ENCODE measurements around the gene TNF.

TNF gene

DNA sequence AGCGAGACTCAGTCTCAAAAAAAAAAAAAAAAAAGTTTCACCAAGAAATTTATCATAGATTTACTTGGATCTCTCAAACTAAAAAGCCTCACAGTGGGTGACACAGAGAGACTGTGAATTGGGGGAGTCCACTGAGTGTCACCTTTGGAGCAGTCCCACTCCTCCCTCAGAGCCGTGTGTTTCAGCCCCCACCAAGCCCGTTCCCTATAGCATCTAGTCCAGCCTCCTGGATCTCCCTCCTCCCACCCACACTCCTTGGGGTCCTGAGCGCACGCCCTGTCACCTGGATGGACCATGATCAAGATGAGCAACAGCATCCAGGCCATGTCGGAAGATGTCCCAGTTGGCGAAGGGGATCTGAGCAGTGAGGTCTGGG lies 17.0 kb downstream of the TNF start:
- no peak for DNase-seq

GRCh38 chr6:31597006-31597405 lies 21.6 kb downstream of the TNF start:
- peak; percentile 13 for DNase-seq

DNA sequence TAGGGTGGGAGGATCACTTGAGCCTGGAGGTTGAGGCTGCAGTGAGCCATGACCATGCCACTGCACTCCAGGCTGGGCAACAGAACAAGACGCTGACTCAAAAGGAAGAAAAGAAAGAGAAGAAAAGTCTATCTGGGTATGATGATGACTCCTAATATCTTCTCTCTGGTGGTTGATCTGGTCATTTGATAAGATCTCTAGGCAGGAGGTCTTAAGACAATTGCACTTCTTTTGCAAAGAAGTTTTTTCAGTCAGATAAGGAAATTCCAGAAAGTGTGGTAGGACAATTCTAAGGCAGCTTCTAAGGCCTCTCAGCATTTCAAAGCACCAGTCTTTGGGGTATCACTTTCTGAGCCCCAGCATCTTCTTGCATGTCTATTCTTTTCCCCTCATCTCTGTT lies 32.0 kb downstream of the TNF start:
- DNase-seq: no peak

- peak; percentile 75 for DNase-seq
These were observed 34.4 kb downstream of the TNF start for GRCh38 chr6:31609519-31610406.

- DNase-seq: no peak
These were observed 35.6 kb downstream of the TNF start for GRCh38 chr6:31610968-31611367.

DNA sequence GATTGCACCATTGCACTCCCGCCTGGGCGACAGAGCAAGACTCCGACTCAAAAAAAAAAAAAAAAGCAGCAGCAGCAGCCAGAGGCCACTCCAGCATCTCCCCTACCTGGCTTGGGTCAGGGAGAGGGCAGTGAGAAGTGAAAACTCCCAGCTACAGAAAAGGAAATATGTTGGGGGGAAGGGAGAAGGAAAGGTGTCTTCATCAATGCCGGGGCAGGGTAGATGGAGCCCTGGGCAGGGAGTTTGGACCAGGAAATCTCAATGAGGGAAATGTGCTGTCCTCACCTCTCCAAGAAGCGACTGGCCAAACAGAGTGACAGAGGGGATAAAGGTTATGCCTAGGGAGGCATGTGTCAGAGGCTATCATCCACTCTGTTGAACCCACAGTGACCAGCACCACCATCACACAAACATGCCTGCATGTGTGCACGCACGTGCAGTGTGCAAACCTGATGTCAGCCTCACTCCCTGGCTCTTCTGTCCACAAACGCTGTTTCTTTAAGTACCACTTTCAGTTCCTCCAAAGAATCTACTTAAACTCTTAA lies 38.8 kb downstream of the TNF start:
- DNase-seq: no peak

DNA sequence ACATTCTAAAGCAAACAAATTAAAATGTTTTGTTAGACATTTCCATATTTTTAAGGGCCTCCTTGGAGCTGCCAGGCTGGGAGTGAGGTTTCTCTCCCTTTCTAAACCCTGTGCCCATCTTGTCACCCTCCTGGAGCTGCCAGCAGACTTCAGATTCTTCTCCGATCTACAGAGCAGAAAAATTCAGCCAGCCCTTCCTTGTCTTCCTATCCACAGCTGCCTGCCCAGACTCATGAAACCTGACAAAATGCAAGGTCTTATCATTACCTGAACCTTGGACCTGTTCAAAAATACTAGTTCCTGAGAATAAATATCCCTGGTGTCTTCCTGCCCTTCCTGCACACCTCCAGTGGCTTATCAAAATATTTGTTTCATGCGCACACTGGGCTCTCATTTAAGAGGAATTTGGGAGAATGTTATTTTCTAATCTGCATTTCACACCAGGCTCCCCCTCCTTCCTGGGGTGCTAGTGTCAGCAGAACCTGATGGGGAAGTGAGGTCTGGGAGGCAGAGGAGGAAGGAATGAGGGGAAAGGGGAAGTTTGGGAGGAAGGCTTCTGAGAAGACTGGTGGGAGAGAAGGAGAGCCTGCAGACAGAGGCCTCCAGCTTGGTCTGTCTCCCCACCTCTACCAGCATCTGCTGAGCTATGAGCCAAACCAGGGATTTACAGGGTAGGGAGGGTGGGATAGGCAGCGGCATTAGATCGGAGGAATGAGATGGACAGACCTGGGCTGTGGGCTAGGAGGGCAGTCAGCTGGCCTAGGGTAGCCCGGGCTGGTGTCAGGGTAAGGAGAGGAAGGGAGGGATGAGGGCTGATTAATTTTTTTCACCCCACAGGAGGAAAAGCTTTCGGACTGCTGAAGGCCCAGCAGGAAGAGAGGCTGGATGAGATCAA lies 39.6 kb downstream of the TNF start, which contains the start of gene AIF1:
TSS of gene AIF1 (plus strand) at position 551 of the 895 bp plus-strand sequence. CDS start at position 647, 96 bp downstream.
- DNase-seq: no peak

GRCh38 chr6:31615748-31616147 lies 40.4 kb downstream of the TNF start:
- DNase-seq: no peak

- DNase-seq: no peak
These were observed 41.6 kb downstream of the TNF start for GRCh38 chr6:31617010-31617409.

GRCh38 chr6:31619805-31620585 lies 44.6 kb downstream of the TNF start:
- peak; percentile 99 for DNase-seq

DNA sequence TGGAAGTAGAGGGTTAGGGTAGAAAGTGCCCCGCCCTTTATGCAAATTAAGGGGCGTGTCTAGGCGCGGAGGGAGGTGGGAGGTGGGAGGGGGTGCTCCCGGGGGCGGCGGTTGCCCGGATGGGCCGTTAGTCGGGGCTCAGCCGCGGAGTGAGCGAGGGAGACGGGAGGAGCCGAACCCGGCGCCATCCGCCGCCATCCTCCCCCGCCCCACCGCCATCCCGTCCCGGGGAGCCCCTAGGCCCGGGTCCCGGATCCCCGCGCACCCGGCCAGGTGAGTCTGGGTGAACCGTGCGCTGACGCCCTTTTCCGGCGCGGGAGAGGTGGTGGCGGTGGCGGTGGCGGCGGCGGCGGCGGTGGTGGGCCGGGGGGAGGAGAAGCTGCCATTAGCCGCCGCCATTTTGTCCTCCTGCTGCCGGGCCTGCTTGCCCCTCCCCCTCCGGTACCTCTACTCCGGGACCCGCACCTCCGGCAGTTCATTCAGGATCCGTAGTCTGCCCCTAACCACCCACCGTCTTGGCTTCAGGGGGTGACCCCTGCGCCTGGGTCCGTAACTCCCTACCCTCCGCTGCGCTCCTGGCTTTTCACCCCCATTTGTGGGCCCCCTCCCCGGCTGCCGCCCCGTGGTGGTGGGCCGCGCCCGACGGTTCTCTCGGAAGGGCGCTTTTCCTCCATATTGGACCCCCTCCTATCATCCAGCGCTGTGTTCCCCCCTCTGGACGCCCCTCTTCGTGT lies 45.4 kb downstream of the TNF start, which contains the start of gene PRRC2A:
TSS of gene PRRC2A (plus strand) at position 130 of the 734 bp plus-strand sequence. CDS start 2,075 bp downstream, outside the sequence.
- peak; percentile 81 for DNase-seq

DNA sequence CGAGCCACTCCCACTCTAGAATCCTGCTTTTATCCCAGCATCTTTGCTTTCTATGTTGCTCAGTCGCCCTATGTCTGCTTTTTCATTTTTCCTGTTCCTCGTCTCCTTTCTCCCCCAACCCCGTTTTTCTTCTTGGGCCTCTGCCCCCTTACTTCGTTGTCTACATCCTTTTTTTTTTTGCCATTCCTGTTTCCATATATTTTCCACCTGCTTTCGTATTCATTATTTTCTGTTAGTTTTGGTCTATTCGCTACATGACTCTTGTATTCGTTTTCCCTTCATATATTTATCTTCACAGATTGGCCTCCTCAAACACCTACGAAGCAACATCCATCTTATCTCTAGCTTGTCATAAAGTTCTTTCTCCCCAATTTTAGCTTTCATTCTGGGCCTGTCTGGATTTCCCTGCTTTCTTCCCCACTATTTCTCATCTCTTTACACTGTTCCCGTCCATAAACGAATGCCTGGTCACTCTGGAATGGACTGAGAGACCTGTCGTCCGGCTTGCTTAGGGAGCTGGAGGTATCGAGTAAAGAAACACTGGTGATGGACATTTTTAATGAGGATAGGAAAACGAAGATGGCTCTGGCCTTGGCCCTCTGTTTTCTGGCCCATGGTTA lies 46.1 kb downstream of the TNF start:
- DNase-seq: no peak

DNA sequence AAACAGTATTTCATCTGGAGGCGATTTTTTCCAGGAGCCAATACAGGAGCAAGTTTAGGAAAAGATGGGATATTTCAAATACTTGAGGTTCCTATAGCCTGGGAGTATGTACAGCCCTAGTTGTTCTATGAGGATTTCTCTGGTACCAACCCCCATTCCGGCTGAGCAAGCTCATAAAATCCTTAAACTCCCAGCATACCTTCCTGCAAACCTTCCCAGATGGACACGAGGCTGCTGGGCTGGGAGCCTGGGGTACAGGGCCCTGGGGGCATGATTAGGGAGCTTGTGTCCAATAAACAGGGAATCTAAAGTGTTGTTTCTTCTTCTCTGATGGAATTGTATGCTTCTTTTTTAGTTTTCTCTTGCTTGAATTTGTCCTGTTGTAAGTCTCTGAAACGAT lies 46.6 kb downstream of the TNF start:
- DNase-seq: no peak

GRCh38 chr6:31622684-31623091 lies 47.3 kb downstream of the TNF start:
- no peak for DNase-seq

DNA sequence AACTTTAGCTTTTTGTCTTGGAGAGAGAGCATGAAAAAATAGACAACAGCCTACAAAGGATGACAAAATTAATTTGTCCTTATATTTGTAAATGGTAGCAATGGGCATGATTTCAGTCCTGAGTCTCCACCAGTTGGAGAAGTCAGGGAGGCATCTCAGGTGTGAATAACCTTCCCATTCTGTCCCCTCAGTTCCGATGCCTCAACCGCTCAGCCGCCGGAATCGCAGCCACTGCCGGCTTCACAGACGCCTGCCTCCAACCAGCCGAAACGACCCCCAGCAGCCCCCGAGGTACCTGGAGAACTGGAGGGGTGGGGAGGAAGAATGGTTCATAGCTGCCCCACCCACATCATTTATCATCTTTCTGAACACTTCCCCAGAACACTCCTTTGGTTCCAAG lies 48.7 kb downstream of the TNF start:
- no peak for DNase-seq

DNA sequence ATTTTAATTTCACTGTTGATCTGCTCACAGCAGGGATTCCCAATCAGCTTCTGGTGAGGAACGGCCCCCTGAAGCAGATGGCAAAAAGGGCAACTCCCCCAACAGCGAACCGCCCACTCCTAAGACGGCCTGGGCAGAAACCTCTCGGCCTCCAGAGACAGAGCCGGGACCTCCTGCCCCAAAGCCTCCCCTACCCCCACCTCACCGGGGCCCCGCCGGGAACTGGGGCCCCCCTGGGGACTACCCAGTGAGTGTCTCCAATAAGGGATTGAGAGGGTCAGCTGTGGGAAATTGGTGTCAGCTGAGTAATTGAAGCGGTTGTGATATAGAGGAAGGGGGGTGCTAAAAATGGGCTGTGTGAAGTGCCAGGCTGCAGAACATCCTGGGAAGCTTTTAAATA lies 51.6 kb downstream of the TNF start:
- no peak for DNase-seq

DNA sequence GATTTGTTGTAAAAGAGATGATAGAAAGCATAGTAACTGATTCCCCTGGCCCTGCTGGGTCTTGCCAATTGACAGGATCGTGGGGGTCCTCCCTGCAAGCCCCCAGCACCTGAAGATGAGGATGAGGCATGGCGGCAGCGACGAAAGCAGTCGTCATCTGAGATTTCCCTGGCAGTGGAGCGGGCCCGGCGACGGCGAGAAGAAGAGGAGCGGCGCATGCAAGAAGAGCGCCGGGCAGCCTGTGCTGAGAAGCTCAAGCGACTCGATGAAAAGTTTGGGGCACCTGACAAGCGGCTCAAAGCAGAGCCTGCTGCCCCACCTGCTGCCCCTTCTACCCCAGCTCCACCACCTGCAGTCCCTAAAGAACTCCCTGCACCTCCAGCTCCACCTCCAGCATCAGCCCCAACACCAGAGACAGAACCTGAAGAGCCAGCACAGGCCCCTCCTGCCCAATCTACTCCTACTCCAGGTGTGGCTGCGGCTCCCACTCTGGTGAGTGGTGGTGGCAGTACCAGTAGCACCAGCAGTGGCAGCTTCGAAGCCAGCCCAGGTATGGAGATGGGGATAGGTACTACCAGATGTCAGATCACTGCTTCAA lies 52.4 kb downstream of the TNF start:
- no peak for DNase-seq

All from NCI-H146 (cell line).